SK-N-SH (cell line): ENCODE measurements around the gene COX5A.
"Not testable (repeated sequence)": the region's sequence is repeated elsewhere in the genome, so short reads cannot be mapped to it uniquely, and the experiment has no call there.

Experiments used
- CHD2 ChIP-seq: fragments of 150-350 bp; IDR thresholded peaks from 2 replicates; pipeline ENCODE4 v1.6.1; 2018; ENCODE audit warnings: low read length; ENCODE audit not compliant: partially characterized antibody
- EP300 ChIP-seq, 2 experiments: IDR thresholded peaks; 2 replicates each; pipeline versions ENCODE4 v1.4.0 to v1.6.1; 2012; ENCODE audit warnings: borderline replicate concordance in 1 of 2, low read depth in 1 of 2, low read length in 1 of 2
- MXI1 ChIP-seq: IDR thresholded peaks from 2 replicates; pipeline ENCODE4 v1.6.1; 2012; ENCODE audit warnings: mild to moderate bottlenecking, low read depth, low read length, improper control_type of control experiment
- NRF1 ChIP-seq: IDR thresholded peaks from 2 replicates; pipeline ENCODE4 v1.6.1; 2012; ENCODE audit warnings: low read depth, mild to moderate bottlenecking, low read length
- RAD21 ChIP-seq: IDR thresholded peaks from 2 replicates; pipeline ENCODE4 v1.6.1; 2012; ENCODE audit warnings: mild to moderate bottlenecking, low read length
- RXRA ChIP-seq: IDR thresholded peaks from 2 replicates; pipeline ENCODE4 v1.4.0; 2012; ENCODE audit warnings: low read depth, mild to moderate bottlenecking, borderline replicate concordance
- SIN3A ChIP-seq: IDR thresholded peaks from 2 replicates; pipeline ENCODE4 v1.6.1; 2012; ENCODE audit warnings: low read depth, mild to moderate bottlenecking, low read length, moderate library complexity, borderline replicate concordance
- SMC3 ChIP-seq: IDR thresholded peaks from 2 replicates; pipeline ENCODE4 v1.6.1; 2012; ENCODE audit warnings: low read depth, low read length, improper control_type of control experiment
- TEAD4 ChIP-seq: IDR thresholded peaks from 2 replicates; pipeline ENCODE4 v1.4.0; 2012; ENCODE audit warnings: mild to moderate bottlenecking, borderline replicate concordance; ENCODE audit not compliant: insufficient read depth
- TF ChIP-seq, protein P1 (sequence below): fragments of 200-600 bp; sonication (generic); IDR thresholded peaks from 2 replicates; pipeline ENCODE4 v1.6.1; 2017; ENCODE audit warnings: antibody characterized with exemption, mild to moderate bottlenecking, moderate library complexity
- TF ChIP-seq, protein P2 (sequence below): IDR thresholded peaks from 2 replicates; pipeline ENCODE4 v1.6.1; 2012; ENCODE audit warnings: mild to moderate bottlenecking, low read depth, low read length, moderate library complexity
- TF ChIP-seq, protein P3 (sequence below): fragments of 150-350 bp; IDR thresholded peaks from 2 replicates; pipeline ENCODE4 v1.6.1; 2016; ENCODE audit warnings: mild to moderate bottlenecking, low read depth, low read length
- TF ChIP-seq, protein P4 (sequence below): IDR thresholded peaks from 2 replicates; pipeline ENCODE4 v1.4.0; 2012; ENCODE audit warnings: low read depth

DNA sequence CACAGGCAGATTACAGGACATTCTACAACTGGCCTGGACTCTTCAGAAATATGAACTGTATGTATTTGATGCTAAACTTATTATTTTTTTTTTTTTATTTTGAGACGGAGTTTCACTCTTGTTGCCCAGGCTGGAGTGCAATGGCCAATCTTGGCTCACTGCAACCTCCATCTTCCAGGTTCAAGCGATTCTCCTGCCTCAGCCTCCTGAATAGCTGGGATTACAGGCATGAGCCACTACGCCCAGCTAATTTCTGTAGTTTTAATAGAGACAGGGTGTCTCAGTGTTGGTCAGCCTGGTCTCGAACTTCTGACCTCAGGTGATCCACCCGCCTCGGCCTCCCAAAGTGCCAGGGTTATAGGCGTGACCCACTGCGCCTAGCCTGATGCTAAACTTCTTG is 24.1 kb downstream of the COX5A start:
- TF ChIP-seq CHD2; MXI1; SIN3A; RXRA; NRF1; SMC3; RAD21; EP300 (IDR thresholded peaks at IDR 0.05; ENCODE audit: borderline replicate concordance in 1 of 2, low read depth in 1 of 2, low read length in 1 of 2); TEAD4: not testable (repeated sequence)
- TF ChIP-seq, protein P1, sequence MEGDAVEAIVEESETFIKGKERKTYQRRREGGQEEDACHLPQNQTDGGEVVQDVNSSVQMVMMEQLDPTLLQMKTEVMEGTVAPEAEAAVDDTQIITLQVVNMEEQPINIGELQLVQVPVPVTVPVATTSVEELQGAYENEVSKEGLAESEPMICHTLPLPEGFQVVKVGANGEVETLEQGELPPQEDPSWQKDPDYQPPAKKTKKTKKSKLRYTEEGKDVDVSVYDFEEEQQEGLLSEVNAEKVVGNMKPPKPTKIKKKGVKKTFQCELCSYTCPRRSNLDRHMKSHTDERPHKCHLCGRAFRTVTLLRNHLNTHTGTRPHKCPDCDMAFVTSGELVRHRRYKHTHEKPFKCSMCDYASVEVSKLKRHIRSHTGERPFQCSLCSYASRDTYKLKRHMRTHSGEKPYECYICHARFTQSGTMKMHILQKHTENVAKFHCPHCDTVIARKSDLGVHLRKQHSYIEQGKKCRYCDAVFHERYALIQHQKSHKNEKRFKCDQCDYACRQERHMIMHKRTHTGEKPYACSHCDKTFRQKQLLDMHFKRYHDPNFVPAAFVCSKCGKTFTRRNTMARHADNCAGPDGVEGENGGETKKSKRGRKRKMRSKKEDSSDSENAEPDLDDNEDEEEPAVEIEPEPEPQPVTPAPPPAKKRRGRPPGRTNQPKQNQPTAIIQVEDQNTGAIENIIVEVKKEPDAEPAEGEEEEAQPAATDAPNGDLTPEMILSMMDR, result not testable (repeated sequence)
- TF ChIP-seq, protein P2, sequence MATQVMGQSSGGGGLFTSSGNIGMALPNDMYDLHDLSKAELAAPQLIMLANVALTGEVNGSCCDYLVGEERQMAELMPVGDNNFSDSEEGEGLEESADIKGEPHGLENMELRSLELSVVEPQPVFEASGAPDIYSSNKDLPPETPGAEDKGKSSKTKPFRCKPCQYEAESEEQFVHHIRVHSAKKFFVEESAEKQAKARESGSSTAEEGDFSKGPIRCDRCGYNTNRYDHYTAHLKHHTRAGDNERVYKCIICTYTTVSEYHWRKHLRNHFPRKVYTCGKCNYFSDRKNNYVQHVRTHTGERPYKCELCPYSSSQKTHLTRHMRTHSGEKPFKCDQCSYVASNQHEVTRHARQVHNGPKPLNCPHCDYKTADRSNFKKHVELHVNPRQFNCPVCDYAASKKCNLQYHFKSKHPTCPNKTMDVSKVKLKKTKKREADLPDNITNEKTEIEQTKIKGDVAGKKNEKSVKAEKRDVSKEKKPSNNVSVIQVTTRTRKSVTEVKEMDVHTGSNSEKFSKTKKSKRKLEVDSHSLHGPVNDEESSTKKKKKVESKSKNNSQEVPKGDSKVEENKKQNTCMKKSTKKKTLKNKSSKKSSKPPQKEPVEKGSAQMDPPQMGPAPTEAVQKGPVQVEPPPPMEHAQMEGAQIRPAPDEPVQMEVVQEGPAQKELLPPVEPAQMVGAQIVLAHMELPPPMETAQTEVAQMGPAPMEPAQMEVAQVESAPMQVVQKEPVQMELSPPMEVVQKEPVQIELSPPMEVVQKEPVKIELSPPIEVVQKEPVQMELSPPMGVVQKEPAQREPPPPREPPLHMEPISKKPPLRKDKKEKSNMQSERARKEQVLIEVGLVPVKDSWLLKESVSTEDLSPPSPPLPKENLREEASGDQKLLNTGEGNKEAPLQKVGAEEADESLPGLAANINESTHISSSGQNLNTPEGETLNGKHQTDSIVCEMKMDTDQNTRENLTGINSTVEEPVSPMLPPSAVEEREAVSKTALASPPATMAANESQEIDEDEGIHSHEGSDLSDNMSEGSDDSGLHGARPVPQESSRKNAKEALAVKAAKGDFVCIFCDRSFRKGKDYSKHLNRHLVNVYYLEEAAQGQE, result not testable (repeated sequence)
- TF ChIP-seq, protein P3, sequence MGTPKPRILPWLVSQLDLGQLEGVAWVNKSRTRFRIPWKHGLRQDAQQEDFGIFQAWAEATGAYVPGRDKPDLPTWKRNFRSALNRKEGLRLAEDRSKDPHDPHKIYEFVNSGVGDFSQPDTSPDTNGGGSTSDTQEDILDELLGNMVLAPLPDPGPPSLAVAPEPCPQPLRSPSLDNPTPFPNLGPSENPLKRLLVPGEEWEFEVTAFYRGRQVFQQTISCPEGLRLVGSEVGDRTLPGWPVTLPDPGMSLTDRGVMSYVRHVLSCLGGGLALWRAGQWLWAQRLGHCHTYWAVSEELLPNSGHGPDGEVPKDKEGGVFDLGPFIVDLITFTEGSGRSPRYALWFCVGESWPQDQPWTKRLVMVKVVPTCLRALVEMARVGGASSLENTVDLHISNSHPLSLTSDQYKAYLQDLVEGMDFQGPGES, result not testable (repeated sequence)
- TF ChIP-seq, protein P4, sequence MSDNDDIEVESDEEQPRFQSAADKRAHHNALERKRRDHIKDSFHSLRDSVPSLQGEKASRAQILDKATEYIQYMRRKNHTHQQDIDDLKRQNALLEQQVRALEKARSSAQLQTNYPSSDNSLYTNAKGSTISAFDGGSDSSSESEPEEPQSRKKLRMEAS, result not testable (repeated sequence)
